Neural progenitor cell (in vitro differentiated cells): ENCODE measurements around the gene ZMYM1. TPM values are rescaled to one million over a fixed set of nuclear protein-coding genes. Genes with fewer than 3 reads are reported as not detected.
A peak's percentile ranks its signal among the peaks of the same experiment; 100 is the strongest.
"Not testable (repeated sequence)": the region's sequence is repeated elsewhere in the genome, so short reads cannot be mapped to it uniquely, and the experiment has no call there.

Source experiments
- DNase-seq: peaks from one replicate; pipeline ENCODE4 v3.0.0-alpha.2; 2016; ENCODE audit warnings: low spot score
- H2AFZ ChIP-seq: fragments of 200-600 bp; sonication (generic); replicated peaks from 2 replicates; pipeline ENCODE4 v1.6.1; 2016; ENCODE audit warnings: antibody characterized with exemption
- H3F3A ChIP-seq: fragments of 200-600 bp; sonication (generic); 2 replicates; pipeline ENCODE4 v1.6.1; 2016; ENCODE audit warnings: antibody characterized with exemption, low read depth
- H3K27ac ChIP-seq: fragments of 200-600 bp; sonication (generic); 2 replicates; pipeline ENCODE4 v1.5.1; 2016; ENCODE audit warnings: mild to moderate bottlenecking
- H3K27me3 ChIP-seq: fragments of 200-600 bp; sonication (generic); 2 replicates; pipeline ENCODE4 v1.6.1; 2016; ENCODE audit warnings: mild to moderate bottlenecking, moderate library complexity
- H3K36me3 ChIP-seq: fragments of 200-600 bp; sonication (generic); 2 replicates; pipeline ENCODE4 v1.5.1; 2016
- H3K4me1 ChIP-seq: fragments of 200-600 bp; sonication (generic); 2 replicates; pipeline ENCODE4 v1.6.1; 2016; ENCODE audit warnings: mixed run types
- H3K4me2 ChIP-seq: fragments of 200-600 bp; sonication (generic); 2 replicates; pipeline ENCODE4 v1.6.1; 2016
- H3K4me3 ChIP-seq: fragments of 200-600 bp; sonication (generic); 2 replicates; pipeline ENCODE4 v1.5.1; 2016
- H3K79me2 ChIP-seq: fragments of 200-600 bp; sonication (generic); 2 replicates; pipeline ENCODE4 v1.6.1; 2016; ENCODE audit warnings: low read depth
- H3K9ac ChIP-seq: fragments of 200-600 bp; sonication (generic); 2 replicates; pipeline ENCODE4 v1.6.1; 2016
- H3K9me3 ChIP-seq: fragments of 200-600 bp; sonication (generic); 2 replicates; pipeline ENCODE4 v1.5.1; 2016; ENCODE audit warnings: low read depth
- H4K20me1 ChIP-seq: fragments of 200-600 bp; sonication (generic); 2 replicates; pipeline ENCODE4 v1.6.1; 2016; ENCODE audit warnings: low read depth
- H3K27ac Mint-ChIP-seq: 3 replicates; pipeline ENCODE4 v1.8.0; 2021; ENCODE audit warnings: mixed read lengths
- H3K27me3 Mint-ChIP-seq: 2 replicates; pipeline ENCODE4 v1.8.0; 2022; ENCODE audit warnings: low read depth, mild to moderate bottlenecking, inconsistent platforms, moderate library complexity, mixed read lengths; ENCODE audit not compliant: insufficient read depth
- H3K36me3 Mint-ChIP-seq: 3 replicates; pipeline ENCODE4 v1.8.0; 2021; ENCODE audit warnings: mixed read lengths
- H3K4me1 Mint-ChIP-seq: 3 replicates; pipeline ENCODE4 v1.8.0; 2021; ENCODE audit warnings: mixed read lengths
- H3K4me3 Mint-ChIP-seq: 3 replicates; pipeline ENCODE4 v1.8.0; 2021; ENCODE audit warnings: mild to moderate bottlenecking, moderate library complexity, mixed read lengths
- H3K9me3 Mint-ChIP-seq: 3 replicates; pipeline ENCODE4 v1.8.0; 2020; ENCODE audit warnings: mixed read lengths
- CTCF ChIP-seq: fragments of 200-600 bp; sonication (generic); IDR thresholded peaks from 2 replicates; pipeline ENCODE4 v1.5.1; 2017; ENCODE audit warnings: antibody characterized with exemption, mild to moderate bottlenecking
- EZH2 ChIP-seq: fragments of 200-600 bp; sonication (generic); IDR thresholded peaks from 2 replicates; pipeline ENCODE4 v1.6.1; 2017; ENCODE audit warnings: antibody characterized with exemption, mild to moderate bottlenecking, moderate library complexity
- EZH2phosphoT487 ChIP-seq: fragments of 200-600 bp; sonication (generic); IDR thresholded peaks from 2 replicates; pipeline ENCODE4 v1.6.1; 2017; ENCODE audit warnings: antibody characterized with exemption
- total RNA-seq: library from RNA; depleted of rRNA; stranded (reverse); fragments of >200 nt; gene quantifications from 2 replicates; pipeline ENCODE4 v1.2.3, GENCODE V29; 2015; ENCODE audit warnings: low replicate concordance

The ZMYM1 gene
- total RNA-seq, 1 donor from 2014 or later = 75.8 TPM

DNA sequence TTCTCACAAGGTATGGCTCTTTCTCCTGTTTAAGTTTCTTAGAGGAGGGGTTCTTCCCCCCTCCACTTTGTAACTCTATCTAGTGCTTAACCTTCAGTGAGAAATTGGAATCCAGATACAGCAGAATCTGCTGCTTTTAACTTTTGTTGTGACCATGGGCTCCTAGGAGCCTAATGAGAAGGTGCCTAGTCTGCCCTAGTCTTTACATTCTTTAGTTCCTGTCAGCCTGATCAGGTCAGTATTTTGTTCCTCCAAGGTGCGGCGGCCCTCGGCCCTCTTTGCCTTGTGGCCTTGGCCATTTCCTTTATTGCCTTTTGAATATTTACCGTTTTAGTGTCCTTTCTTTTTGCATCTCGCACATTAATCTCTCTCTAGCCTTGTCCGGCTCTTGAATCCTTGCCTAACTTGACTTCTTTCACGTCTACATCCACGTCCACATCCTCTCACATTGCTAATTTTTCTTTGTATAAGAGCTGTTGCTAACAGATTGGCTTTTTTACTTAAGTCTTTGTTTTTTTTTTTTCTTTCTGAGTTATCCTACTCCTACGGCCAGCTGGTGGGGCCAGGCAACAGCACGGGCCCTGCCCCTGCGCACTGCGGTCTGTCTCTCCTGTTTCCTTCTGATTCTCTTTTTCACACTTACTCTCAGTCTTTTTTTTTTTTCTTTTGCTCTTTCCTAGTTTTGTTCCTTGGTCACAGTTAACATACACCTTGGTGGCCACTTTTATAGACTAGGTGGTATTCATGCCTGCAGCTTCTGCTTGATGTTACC, 64.7 kb downstream of the ZMYM1 start:
- Histone ChIP-seq H3K36me3 (no peaks in the 10 kb centered on the region), H3K4me3 (no peak overlapping the region), H3F3A (peaks cover 12% of the 10 kb centered on the region), H3K4me1 (peaks cover 16% of the 10 kb centered on the region), H3K27me3 (no peaks in the 10 kb centered on the region), H3K9ac (no peak overlapping the region), H3K4me2 (no peak overlapping the region), H3K27ac (no peak overlapping the region), H3K79me2 (no peaks in the 10 kb centered on the region), H3K9me3 (no peaks in the 10 kb centered on the region), H4K20me1 (no peaks in the 10 kb centered on the region), H2AFZ (no peak overlapping the region)
- Mint-ChIP-seq H3K36me3 (no peaks in the 10 kb centered on the region), H3K4me1 (no peaks in the 10 kb centered on the region), H3K27ac (no peak overlapping the region), H3K4me3 (no peak overlapping the region), H3K9me3 (no peaks in the 10 kb centered on the region), H3K27me3 (peaks cover 4% of the 10 kb centered on the region)
- DNase-seq = no peak
- TF ChIP-seq CTCF (no peak), EZH2 (no peak), EZH2phosphoT487 (no peak)

DNA sequence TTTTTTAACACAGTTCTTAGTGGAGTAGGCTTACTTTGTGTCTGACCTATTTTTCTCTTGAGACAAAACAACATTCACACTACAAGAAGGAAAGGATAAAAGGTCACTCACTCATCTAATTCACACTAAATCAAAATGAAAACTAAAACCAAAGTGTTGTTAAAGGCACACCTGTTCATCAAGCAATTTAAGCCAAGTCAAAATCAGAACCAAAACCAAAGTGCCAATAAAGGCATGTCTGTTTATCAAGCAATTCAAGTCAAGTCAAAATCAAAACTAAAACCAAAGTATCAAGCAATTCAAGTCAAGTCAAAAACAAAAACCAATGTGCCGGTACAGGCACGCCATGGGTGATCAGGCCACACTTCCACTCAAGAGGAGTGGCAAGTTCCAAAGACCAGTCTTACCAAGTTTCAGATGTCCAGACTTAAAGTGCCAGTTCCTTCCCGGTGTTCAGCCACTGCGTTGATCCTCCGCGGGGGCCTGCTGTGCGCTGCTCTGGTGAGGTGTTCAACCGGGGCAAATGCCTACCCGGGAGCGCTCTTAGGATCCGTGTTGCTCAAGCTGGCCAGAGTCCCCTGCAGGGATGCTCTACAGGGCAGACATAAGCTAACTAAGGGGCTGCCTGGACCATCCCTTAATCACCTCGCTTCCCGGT, 66.8 kb downstream of the ZMYM1 start:
- Histone ChIP-seq H3F3A (peaks cover 12% of the 10 kb centered on the region), H3K4me1 (peaks cover 16% of the 10 kb centered on the region), H3K4me2 (peak overlapping the region; percentile 45)
- not testable (repeated sequence) for H3K27ac Mint-ChIP-seq, H3K36me3 Mint-ChIP-seq, H3K9me3 ChIP-seq, H3K79me2 ChIP-seq, H3K9ac ChIP-seq, H3K27ac ChIP-seq, H2AFZ ChIP-seq, H3K4me1 Mint-ChIP-seq, H4K20me1 ChIP-seq, H3K36me3 ChIP-seq, H3K4me3 ChIP-seq, H3K9me3 Mint-ChIP-seq, H3K27me3 ChIP-seq, H3K4me3 Mint-ChIP-seq, H3K27me3 Mint-ChIP-seq
- peak; percentile 68 for DNase-seq

GRCh38 chr1:35151220-35151619, 72.0 kb downstream of the ZMYM1 start:
- no peak overlapping the region for H3K27ac ChIP-seq
- H3K9me3 Mint-ChIP-seq = peaks cover 4% of the 10 kb centered on the region
- no peak overlapping the region for H3K4me3 ChIP-seq
- H3K79me2 ChIP-seq = no peaks in the 10 kb centered on the region
- H3F3A ChIP-seq = peaks cover 5% of the 10 kb centered on the region
- no peak for TF ChIP-seq CTCF
- no peak for TF ChIP-seq EZH2
- TF ChIP-seq EZH2phosphoT487 = no peak
- no peak overlapping the region for H3K9ac ChIP-seq
- H3K27ac Mint-ChIP-seq = no peak overlapping the region
- H3K36me3 ChIP-seq = no peaks in the 10 kb centered on the region
- no peak overlapping the region for H2AFZ ChIP-seq
- no peak for DNase-seq
- no peak overlapping the region for H3K4me3 Mint-ChIP-seq
- H3K4me1 ChIP-seq = peaks cover 8% of the 10 kb centered on the region
- H3K36me3 Mint-ChIP-seq = no peaks in the 10 kb centered on the region
- H3K4me1 Mint-ChIP-seq = no peaks in the 10 kb centered on the region
- no peaks in the 10 kb centered on the region for H4K20me1 ChIP-seq
- peaks cover 4% of the 10 kb centered on the region for H3K27me3 Mint-ChIP-seq
- no peaks in the 10 kb centered on the region for H3K9me3 ChIP-seq
- no peaks in the 10 kb centered on the region for H3K27me3 ChIP-seq
- H3K4me2 ChIP-seq = no peak overlapping the region

- Histone ChIP-seq H3K79me2 (no peaks in the 10 kb centered on the region), H3K4me1 (no peaks in the 10 kb centered on the region), H3F3A (no peaks in the 10 kb centered on the region), H3K4me2 (no peak overlapping the region), H3K27me3 (no peaks in the 10 kb centered on the region), H3K27ac (no peak overlapping the region), H4K20me1 (no peaks in the 10 kb centered on the region), H2AFZ (no peak overlapping the region), H3K4me3 (no peak overlapping the region), H3K9me3 (no peaks in the 10 kb centered on the region), H3K9ac (no peak overlapping the region), H3K36me3 (no peaks in the 10 kb centered on the region)
- no peak for DNase-seq
- H3K27ac Mint-ChIP-seq = no peak overlapping the region
- no peaks in the 10 kb centered on the region for H3K36me3 Mint-ChIP-seq
- no peaks in the 10 kb centered on the region for H3K27me3 Mint-ChIP-seq
- no peaks in the 10 kb centered on the region for H3K4me1 Mint-ChIP-seq
- H3K4me3 Mint-ChIP-seq = no peak overlapping the region
- TF ChIP-seq EZH2phosphoT487 (no peak), CTCF (no peak), EZH2 (no peak)
- H3K9me3 Mint-ChIP-seq = peaks cover 14% of the 10 kb centered on the region
These were observed 85.7 kb downstream of the ZMYM1 start for GRCh38 chr1:35164893-35165292.
